ENCODE results near the gene MDGA2.

Gene MDGA2

GRCh38 chr14:47471075-47471474 lies 204.3 kb downstream of the MDGA2 start:
- no peak for DNase-seq

- DNase-seq, result no peak
These were observed 208.5 kb downstream of the MDGA2 start for GRCh38 chr14:47466916-47467315.

- no peak for DNase-seq
These were observed 221.4 kb downstream of the MDGA2 start for GRCh38 chr14:47454025-47454424.

- DNase-seq, result no peak
These were observed 228.3 kb downstream of the MDGA2 start for GRCh38 chr14:47447076-47447475.

GRCh38 chr14:47442211-47442610 lies 233.2 kb downstream of the MDGA2 start:
- DNase-seq, result no peak

- no peak for DNase-seq
These were observed 235.5 kb downstream of the MDGA2 start for GRCh38 chr14:47439953-47440352.

- no peak for DNase-seq
These were observed 236.7 kb downstream of the MDGA2 start for GRCh38 chr14:47438650-47439140.

GRCh38 chr14:47435331-47435965 lies 240.0 kb downstream of the MDGA2 start:
- no peak for DNase-seq

GRCh38 chr14:47427629-47428028 lies 247.8 kb downstream of the MDGA2 start:
- no peak for DNase-seq

- DNase-seq, result no peak
These were observed 250.1 kb downstream of the MDGA2 start for GRCh38 chr14:47425302-47425701.

GRCh38 chr14:47422191-47422590 lies 253.2 kb downstream of the MDGA2 start:
- no peak for DNase-seq

GRCh38 chr14:47411523-47411922 lies 263.9 kb downstream of the MDGA2 start:
- DNase-seq, result no peak

- DNase-seq, result no peak
These were observed 283.1 kb downstream of the MDGA2 start for GRCh38 chr14:47392326-47392725.

GRCh38 chr14:47390831-47391504 lies 284.4 kb downstream of the MDGA2 start:
- no peak for DNase-seq

- DNase-seq, result no peak
These were observed 285.9 kb downstream of the MDGA2 start for GRCh38 chr14:47389535-47389934.

- DNase-seq, result no peak
These were observed 309.4 kb downstream of the MDGA2 start for GRCh38 chr14:47366006-47366405.

GRCh38 chr14:47365233-47365632 lies 310.2 kb downstream of the MDGA2 start:
- DNase-seq, result no peak

GRCh38 chr14:47353186-47353585 lies 322.2 kb downstream of the MDGA2 start:
- DNase-seq, result no peak

GRCh38 chr14:47346849-47347248 lies 328.6 kb downstream of the MDGA2 start:
- no peak for DNase-seq

GRCh38 chr14:47345016-47345415 lies 330.4 kb downstream of the MDGA2 start:
- DNase-seq, result no peak

GRCh38 chr14:47332939-47333338 lies 342.5 kb downstream of the MDGA2 start:
- no peak for DNase-seq

- no peak for DNase-seq
These were observed 343.3 kb downstream of the MDGA2 start for GRCh38 chr14:47332106-47332505.

GRCh38 chr14:47328376-47328775 lies 347.0 kb downstream of the MDGA2 start:
- no peak for DNase-seq

- no peak for DNase-seq
These were observed 348.1 kb downstream of the MDGA2 start for GRCh38 chr14:47327336-47327735.

GRCh38 chr14:47322751-47323150 lies 352.7 kb downstream of the MDGA2 start:
- no peak for DNase-seq
